HG03095 (cell line): ENCODE data around the gene C2orf92.
"Not testable (repeated sequence)": the region's sequence is repeated elsewhere in the genome, so short reads cannot be mapped to it uniquely, and the experiment has no call there.

Experiments
- ATAC-seq: cut with Tn5 transposase; IDR thresholded peaks from one replicate; pipeline ENCODE4 v1.9.1; 2021; ENCODE audit warnings: moderate library complexity; ENCODE audit not compliant: unreplicated experiment

The C2orf92 gene

GRCh38 chr2:97688062-97688827 lies 18.7 kb downstream of the C2orf92 start:
- no peak for ATAC-seq

- no peak for ATAC-seq
Measured at GRCh38 chr2:97691166-97691565, 21.7 kb downstream of the C2orf92 start.

- ATAC-seq: no peak
Measured at GRCh38 chr2:97693476-97693875, 24.0 kb downstream of the C2orf92 start.

- ATAC-seq: no peak
Measured at GRCh38 chr2:97695744-97696143, 26.2 kb downstream of the C2orf92 start.

- ATAC-seq: no peak
Measured at GRCh38 chr2:97697252-97698235, 28.0 kb downstream of the C2orf92 start.

- ATAC-seq: no peak
Measured at GRCh38 chr2:97698530-97698929, 29.0 kb downstream of the C2orf92 start.

GRCh38 chr2:97699765-97700444 lies 30.4 kb downstream of the C2orf92 start:
- ATAC-seq: no peak

- no peak for ATAC-seq
Measured at GRCh38 chr2:97701186-97701585, 31.7 kb downstream of the C2orf92 start.

GRCh38 chr2:97701851-97702465 lies 32.4 kb downstream of the C2orf92 start:
- ATAC-seq: no peak

GRCh38 chr2:97702731-97703470 lies 33.4 kb downstream of the C2orf92 start:
- ATAC-seq: no peak

- no peak for ATAC-seq
Measured at GRCh38 chr2:97703741-97704140, 34.2 kb downstream of the C2orf92 start.

GRCh38 chr2:97704989-97705388 lies 35.5 kb downstream of the C2orf92 start:
- ATAC-seq: no peak

- ATAC-seq: no peak
Measured at GRCh38 chr2:97706112-97706511, 36.6 kb downstream of the C2orf92 start.

- no peak for ATAC-seq
Measured at GRCh38 chr2:97706708-97707345, 37.3 kb downstream of the C2orf92 start.

- no peak for ATAC-seq
Measured at GRCh38 chr2:97707362-97708047, 38.0 kb downstream of the C2orf92 start.

- ATAC-seq: no peak
Measured at GRCh38 chr2:97708048-97708380, 38.5 kb downstream of the C2orf92 start.

- ATAC-seq: no peak
Measured at GRCh38 chr2:97708608-97709007, 39.1 kb downstream of the C2orf92 start.

- ATAC-seq: no peak
Measured at GRCh38 chr2:97711394-97711711, 41.8 kb downstream of the C2orf92 start.

- not testable (repeated sequence) for ATAC-seq
Measured at GRCh38 chr2:97712175-97712574, 42.7 kb downstream of the C2orf92 start.
